GM12892 (cell line): ENCODE data around the gene RAPGEF5.

Experiments used
- POLR2A ChIP-seq: IDR thresholded peaks from 2 replicates; pipeline ENCODE4 v1.6.1; 2011; ENCODE audit warnings: low read depth, low read length, control low read depth
- TAF1 ChIP-seq: IDR thresholded peaks from 2 replicates; pipeline ENCODE4 v1.6.1; 2011; ENCODE audit warnings: low read depth, mild to moderate bottlenecking, control low read depth, low read length, borderline replicate concordance

GRCh38 chr7:22286436-22286835, 70.5 kb downstream of the RAPGEF5 start:
- no peak for TF ChIP-seq POLR2A
- no peak for TF ChIP-seq TAF1
